Inferior parietal cortex (tissue), 1 donor: ENCODE measurements around the gene HBEGF.
A peak's percentile ranks its signal among the peaks of the same experiment; 100 is the strongest.

Source experiments
- DNase-seq: peaks from one replicate; pipeline ENCODE4 v3.0.0-alpha.2; 2016; ENCODE audit errors: extremely low spot score

HBEGF gene

DNA sequence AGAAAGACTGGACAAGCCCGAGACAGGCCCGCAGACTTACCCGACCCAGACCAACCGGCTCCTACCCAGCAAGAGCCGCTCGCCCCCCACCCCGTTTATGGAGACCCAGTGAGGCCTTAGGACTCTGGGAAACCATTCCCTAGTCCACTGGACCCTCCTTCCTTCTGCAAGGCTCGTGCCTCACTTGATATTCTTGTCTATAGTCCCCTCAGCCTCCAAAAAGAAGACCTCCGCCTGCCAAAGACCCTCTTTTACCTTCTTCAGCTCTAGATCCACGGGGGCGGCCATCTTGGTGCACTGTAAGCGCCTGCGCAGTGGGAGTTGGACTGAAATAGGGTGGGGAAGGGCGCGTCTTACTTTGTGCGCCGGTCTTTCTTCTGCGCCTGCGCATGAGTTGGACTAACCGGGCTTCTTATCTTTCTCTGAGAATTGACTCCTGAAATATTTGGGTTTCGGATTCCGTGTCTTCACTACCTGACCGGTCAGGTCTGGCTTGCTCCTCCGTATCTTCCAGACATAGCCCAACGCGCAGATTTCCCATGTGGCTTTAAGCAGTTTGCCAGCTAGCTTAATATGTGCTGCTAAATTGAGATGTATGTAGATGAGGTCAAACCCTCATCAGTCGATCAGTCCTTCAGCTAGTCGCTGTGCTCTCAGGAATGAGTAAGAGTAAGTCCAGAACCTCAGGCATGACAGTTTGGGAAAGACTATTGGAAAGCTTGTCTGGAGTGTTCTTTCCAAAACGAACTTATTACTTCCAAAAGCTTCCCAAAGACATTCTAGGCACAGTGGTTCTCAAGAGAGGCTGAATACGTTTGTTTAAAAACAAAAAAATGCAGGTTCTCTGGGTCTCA, 43.4 kb downstream of the HBEGF start, which contains the start of gene PFDN1:
PFDN1 (minus strand) TSS at position 316 of the 854 bp plus-strand sequence; CDS start at position 288, 28 bp downstream.
- DNase-seq: peak; percentile 99

GRCh38 chr5:140301136-140301535, 45.3 kb downstream of the HBEGF start:
- no peak for DNase-seq

DNA sequence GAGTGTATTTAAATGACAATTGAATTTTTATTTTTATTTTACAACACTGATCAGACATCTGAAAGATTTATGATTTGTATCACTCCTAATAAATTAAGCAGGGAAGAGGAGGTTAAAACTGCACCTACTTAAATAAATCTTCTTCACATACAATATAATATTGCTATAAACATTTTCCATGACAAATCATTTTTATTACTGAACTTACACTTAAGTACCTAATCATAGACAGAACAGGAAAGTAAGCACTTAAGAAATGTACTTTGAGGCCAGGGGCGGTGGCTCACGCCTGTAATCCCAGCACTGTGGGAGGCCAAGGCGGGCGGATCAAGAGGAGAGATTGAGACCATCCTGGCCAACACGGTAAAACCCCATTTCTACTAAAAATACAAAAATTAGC, 47.3 kb downstream of the HBEGF start:
- DNase-seq: no peak

- no peak for DNase-seq
Observed at GRCh38 chr5:140298183-140298601, 48.2 kb downstream of the HBEGF start.

GRCh38 chr5:140297283-140297682, 49.1 kb downstream of the HBEGF start:
- no peak for DNase-seq

GRCh38 chr5:140296289-140296688, 50.1 kb downstream of the HBEGF start:
- no peak for DNase-seq

DNA sequence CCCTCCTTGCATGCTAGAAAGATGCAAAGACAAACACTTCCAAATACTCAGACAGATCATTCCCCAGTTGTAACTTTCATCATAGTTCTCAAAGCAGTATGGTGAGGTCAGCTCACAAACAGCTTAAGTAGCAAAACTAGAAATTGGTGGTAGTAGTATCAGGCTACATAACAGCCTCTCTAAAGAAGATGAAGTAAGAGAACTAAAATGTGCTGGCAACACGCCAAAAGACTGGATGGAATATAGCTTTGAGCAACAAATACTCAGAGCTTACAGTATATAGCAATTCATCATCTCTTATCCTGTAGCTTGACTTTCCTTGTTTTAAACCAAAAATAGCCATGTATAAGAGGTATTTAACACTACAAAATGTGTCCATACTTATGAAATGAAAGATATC, 51.0 kb downstream of the HBEGF start:
- no peak for DNase-seq

DNA sequence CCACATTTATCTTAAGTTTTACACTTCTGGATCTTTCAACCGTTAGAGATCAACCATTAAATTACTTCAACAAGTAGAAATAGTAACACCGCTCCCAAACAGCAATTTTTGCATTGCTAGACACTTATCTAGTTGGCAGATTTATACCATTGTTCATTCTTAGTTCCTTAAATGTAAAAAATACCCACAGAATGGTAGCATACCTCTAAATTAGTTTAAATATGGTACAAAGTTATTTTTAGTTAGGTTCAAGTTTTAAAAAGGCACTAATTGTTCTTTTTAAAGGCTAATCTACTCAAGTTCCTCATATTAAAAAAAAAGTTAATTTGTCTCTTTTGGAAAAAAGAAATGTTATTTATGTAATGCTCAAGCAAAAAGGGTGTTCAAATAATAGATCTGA, 51.6 kb downstream of the HBEGF start:
- DNase-seq: no peak

DNA sequence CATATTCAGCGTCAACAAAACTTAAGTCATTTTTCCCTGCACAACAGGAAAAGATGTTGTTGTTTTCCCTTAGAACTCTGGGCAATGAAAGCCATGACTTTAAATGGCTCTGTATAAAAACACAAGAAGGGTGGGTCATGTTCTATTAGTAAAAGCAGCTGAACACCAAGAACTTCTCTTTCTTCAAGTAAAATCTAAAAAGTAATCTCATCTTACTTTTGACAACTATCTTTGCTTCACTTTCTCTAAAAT, 52.6 kb downstream of the HBEGF start:
- no peak for DNase-seq

GRCh38 chr5:140293091-140293848, 53.1 kb downstream of the HBEGF start:
- DNase-seq: no peak

GRCh38 chr5:140292212-140293036, 54.0 kb downstream of the HBEGF start:
- no peak for DNase-seq

DNA sequence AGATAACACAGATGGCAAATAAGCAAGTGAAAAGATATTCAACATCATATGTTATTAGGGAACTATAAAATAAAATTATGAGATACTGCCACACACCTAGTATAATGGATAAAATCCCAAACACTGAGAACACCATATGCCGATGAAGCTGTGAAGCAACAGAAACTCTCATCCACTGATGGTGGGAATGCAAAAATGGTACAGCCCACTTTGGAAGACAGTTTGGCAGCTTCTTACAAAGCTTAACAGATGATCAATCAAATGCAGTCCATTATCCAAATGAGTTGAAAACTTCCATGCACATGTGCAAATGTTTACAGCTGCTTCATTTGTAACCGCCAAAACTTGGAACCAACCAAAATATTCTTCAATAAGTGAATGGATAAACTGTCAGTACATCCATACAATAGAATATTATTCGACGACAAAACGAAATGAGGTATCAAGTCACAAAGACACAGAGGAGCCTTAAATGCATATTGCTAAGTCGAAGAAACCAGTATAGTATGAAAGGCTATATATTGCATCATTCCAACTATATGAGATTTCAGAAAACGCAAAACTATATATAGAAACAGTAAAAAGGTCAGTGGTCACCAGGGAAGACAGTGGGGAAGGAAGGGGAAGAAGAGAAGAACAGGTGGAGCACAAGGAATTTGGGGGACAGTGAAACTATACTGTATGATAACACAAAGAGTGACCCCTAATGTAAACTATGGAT, 58.4 kb downstream of the HBEGF start:
- DNase-seq: no peak

GRCh38 chr5:140286424-140286823, 60.0 kb downstream of the HBEGF start:
- DNase-seq: no peak

DNA sequence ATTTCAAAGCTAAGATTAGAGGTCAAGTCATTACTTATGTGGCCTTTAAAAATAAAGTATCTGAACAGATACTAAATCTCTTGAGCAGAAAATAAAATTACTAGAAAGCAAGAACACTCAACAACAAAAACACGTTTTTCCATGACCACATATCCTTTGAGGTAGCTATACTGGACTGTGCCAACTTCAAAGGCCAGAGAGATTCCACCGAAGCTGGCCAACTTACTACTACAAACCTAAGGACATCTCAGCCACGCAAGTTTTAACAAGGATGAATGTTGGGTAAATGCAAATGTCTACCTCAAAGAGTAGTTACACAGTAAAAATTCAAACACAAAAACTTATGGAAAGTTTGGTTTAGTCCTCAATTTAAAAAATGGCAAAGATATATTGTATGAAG, 62.4 kb downstream of the HBEGF start:
- no peak for DNase-seq
